Measurements from ENCODE around the gene MCOLN1.
"Not testable (repeated sequence)": the region's sequence is repeated elsewhere in the genome, so short reads cannot be mapped to it uniquely, and the experiment has no call there.

The MCOLN1 gene

DNA sequence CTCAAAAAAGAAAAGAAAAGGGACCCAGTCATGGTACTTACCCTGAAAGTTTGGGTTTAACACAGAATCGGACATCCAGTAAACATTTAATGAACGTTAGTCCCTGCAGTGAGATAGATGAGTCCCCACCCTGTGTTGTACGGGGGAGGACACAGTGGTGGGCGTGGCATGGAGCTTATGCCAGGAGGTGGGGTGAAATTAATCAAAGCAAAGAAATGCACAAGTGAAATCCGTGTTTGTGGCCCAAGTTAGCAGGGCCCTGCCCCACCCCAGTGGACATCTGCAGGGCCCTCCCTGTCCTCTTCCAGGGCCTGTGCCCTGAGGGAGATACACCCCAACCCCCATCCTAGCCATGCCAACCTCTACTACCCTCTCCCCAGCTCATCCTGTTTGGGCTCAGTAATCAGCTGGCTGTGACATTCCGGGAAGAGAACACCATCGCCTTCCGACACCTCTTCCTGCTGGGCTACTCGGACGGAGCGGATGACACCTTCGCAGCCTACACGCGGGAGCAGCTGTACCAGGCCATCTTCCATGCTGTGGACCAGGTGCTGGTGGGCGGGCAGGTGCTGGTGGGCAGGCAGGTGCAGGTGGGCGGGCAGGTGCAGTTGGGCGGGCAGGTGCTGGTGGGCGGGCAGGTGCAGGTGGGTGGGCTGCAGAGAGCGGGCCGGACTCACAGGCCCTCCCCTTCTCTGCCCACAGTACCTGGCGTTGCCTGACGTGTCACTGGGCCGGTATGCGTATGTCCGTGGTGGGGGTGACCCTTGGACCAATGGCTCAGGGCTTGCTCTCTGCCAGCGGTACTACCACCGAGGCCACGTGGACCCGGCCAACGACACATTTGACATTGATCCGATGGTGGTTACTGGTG lies 3.9 kb downstream of the MCOLN1 start:
- DNase-seq, result no peak

DNA sequence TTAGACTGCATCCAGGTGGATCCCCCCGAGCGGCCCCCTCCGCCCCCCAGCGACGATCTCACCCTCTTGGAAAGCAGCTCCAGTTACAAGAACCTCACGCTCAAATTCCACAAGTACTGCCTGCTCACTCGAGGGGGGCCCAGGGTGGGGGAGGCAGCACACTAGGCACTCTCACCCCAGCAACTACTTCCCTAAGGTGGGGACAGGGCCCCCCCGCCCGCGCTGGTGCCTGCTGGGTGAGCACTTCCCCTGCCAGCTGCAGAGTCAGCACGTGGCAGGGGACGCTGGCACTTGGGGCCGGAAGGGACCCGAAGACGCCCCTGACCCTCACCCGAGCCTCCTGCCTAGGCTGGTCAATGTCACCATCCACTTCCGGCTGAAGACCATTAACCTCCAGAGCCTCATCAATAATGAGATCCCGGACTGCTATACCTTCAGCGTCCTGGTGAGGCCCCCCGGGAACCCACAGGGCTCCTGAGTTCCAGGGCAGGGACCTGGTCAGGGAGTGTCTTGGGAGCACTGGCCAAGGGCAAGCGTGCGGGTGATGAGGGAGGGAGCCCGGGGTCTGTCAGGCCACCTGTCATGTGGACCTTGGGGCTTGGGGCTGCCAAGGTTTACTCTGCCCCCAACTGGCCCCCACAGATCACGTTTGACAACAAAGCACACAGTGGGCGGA lies 5.2 kb downstream of the MCOLN1 start:
- DNase-seq, result peak; percentile 47

DNA sequence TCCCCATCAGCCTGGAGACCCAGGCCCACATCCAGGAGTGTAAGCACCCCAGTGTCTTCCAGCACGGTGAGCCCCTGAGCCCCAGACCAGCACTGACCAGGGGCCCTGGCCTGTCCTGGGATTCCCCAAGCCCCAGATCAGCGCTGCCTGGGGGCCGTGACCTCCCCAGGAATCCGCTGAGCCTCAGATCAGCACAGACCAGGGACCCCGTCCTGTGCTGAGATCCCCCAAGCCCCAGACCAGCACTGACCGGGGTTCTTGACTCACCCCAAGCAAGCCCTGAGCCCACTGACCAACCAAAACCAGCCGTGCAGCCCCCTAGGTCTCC lies 5.7 kb downstream of the MCOLN1 start:
- DNase-seq, result no peak

DNA sequence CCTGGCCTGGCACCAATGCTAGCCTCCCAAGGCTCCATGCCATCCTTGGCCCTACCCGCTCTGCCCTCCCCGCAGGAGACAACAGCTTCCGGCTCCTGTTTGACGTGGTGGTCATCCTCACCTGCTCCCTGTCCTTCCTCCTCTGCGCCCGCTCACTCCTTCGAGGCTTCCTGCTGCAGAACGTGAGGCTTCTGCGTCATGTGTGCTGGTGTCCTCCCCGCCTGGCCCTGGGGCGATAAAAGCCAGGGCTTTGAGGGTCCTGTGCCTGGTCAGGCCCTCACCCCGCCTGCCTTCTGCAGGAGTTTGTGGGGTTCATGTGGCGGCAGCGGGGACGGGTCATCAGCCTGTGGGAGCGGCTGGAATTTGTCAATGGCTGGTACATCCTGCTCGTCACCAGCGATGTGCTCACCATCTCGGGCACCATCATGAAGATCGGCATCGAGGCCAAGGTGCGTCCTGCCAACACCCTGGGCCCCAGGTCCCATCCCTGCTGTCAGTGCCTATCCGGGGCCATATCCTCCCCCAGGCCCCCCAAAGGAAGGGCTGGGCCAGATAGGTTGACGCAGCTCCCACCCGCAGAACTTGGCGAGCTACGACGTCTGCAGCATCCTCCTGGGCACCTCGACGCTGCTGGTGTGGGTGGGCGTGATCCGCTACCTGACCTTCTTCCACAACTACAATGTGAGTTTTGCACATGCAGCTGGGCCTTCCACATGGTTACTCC lies 6.3 kb downstream of the MCOLN1 start:
- DNase-seq, result no peak

DNA sequence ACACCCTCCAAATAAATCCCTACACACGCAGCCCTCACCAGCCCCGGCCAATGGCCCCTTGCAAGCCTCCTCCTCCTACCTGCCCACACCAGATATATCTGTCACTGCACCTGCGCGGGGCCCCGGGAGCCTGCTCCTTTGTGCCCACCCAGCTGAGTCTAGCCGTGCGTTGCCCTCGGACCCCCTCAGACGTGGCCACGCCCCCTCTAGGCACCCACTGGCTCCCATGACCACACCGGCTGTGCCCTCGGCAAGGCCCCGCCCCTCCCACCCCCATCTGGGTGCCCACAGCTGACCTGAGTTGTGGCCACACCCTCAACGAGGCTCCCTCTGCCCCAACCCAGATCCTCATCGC lies 6.8 kb downstream of the MCOLN1 start:
- DNase-seq, result no peak

DNA sequence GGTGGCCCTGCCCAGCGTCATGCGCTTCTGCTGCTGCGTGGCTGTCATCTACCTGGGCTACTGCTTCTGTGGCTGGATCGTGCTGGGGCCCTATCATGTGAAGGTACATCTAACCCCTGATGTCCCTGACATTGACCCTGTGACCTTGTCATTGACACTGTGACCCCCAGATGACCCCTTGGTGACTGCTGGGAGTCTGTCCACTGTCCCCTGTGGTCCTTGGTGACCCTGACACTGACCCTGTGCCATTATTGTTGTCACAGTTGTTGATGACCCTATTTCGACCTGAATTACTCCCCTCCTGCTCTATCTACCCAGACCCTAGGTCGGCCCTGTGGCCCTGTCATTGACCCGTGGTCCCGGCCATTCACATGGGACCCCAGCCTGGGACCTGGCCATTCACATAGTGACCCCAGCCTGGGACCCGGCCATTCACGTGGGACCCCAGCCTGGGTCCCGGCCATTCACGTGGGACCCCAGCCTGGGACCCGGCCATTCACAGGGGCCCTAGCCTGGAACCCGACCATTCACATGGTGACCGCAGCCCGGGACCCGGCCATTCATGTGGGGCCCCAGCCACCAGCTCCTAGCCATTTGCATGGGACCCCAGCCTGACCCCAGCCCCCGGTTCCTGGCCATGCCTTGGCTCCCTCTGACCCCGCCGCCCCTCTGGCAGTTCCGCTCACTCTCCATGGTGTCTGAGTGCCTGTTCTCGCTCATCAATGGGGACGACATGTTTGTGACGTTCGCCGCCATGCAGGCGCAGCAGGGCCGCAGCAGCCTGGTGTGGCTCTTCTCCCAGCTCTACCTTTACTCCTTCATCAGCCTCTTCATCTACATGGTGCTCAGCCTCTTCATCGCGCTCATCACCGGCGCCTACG lies 7.4 kb downstream of the MCOLN1 start:
- no peak for DNase-seq

DNA sequence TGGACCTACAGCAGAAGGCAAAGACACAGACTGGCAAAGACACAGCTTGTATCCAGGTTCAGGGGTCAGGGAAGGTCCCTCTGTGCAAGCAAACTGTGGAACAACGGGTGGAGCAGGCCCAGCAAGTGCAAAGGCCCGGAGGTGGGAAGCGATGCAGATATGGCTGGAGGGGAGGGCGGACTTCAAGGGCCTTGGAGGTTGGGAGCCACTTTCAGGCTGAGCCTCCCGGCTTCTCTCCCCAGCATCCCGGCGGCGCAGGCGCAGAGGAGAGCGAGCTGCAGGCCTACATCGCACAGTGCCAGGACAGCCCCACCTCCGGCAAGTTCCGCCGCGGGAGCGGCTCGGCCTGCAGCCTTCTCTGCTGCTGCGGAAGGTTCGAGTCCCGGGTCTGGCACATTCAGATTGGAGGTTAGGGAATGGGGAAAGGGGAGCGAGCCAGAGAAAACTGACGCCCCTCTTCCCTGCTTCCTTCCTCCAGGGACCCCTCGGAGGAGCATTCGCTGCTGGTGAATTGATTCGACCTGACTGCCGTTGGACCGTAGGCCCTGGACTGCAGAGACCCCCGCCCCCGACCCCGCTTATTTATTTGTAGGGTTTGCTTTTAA lies 11.0 kb downstream of the MCOLN1 start:
- DNase-seq, result no peak

DNA sequence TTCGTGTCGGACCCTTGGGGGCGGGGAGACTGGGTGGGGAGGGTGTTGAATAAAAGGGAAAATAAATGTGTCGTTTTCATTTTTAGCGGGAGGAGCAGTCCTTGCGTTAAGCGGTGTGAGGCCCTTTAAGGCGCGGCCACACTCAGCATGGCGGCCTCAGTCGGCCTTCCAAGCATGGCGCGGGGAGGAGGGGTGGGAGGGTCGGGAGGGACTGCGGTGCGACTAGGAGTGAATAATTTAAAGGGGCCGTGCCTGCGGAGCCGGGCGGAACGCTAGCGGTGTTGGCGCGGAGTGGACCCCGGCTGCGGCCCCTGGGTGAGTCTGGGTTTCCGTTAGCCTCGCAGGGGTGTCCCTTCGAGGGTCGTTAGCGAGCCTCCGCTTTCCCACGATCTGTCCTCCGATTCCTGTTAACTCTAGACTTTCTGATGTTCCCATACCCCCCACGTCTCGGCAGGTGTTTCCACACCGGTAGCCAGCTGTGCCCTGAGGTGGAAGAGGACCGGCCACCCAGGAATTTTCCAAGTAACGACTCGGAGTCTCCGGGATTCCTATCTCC lies 11.6 kb downstream of the MCOLN1 start:
- DNase-seq, result peak; percentile 82

DNA sequence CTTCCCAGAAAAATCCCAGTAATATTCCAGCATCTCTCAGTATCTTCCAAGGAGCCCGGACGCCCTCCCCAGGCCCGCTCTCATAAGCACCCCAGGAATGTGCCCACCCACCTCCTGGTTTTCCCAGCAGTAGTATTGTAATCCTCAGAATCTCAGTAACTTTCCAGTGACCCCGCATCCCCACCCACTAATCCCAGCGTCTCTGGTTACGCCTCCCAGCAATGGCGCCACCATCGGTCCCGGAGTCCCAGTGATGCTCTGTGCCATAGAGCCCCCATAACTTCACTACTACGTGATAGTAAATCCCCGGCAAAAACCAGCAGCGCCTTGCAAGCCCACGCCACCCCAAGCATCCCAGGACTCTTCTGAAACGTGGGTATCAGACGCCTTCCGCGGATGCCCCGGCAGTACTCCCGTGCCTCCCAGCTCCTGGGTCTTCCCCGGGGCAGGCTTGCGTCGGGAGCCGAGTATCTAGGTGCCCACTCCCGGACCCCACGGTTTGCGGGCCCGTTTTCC lies 12.2 kb downstream of the MCOLN1 start:
- DNase-seq, result no peak

DNA sequence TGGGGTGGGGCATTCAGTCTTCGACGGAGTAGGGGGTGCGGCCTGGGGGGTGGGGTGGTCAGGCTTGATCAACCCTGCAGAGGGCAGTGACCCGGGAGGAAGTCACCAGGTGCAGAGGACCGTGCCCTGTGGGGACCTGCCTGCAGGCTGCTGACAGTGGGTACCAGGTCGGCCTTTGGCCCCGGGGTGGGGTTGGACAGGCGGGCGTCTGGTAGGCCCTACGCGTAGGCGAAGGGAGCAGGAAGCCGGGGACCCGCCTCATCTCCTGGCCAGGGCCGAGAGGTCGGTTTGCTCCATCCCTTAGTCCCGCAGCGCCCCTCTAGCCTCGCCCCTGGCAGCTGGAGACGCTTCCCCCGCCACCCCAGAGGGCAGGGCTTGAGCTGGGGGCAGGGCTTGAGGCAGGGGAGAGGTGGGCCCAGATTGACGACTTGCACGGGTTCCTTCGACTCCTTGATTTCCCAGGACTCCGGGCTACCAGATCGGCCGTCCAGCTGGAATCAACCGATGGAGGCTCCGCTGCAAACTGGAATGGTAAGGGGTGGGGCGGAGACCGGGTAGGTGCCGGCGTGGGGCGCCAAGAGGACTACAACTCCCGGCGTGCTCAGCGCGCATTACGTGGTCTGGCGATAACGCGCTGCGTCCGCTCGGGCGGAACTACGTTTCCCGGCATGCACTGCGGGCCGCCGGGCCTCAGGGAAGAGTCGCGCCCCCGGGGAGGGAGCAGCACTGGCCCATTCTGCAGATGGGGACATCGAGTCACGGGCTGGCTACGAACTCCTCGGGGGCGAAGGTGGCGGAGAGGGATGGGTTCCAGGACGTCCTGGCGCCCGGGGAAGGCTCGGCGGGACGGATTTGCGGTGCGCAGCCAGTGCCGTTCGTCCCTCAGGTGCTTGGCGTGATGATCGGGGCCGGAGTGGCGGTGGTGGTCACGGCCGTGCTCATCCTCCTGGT lies 12.9 kb downstream of the MCOLN1 start, which contains the start of gene PNPLA6:
Gene PNPLA6, plus strand, starts transcription at position 671 of the 951 bp plus-strand sequence. Its CDS starts 72 bp downstream, at position 743.
- DNase-seq, result peak; percentile 88

DNA sequence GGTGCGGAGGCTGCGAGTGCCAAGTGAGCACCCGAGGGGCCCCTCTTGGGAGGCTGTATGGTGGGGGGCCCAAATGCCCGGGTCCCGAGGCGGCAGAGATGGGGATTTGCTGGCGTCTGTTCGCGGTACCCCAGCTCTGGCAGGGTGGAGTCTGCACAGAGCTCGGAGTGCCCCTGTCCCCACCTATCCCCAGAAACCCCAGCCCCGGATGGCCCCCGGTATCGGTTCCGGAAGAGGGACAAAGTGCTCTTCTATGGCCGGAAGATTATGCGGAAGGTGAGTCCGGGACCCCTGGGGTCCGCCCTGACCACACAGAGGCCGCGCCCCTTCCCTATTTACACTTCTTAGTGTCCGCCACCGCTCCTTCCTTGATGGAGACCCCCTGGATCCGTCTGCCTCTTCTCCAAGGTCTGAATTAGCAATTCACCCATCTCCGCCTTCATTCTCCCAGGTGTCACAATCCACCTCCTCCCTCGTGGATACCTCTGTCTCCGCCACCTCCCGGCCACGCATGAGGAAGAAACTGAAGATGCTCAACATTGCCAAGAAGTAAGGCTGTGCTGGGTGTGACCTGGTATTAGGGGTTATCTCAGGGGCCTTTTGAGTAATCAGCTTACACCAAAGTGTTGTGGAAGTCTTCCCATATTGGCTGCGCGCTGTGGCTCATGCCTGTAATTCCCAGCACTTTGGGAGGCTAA lies 13.7 kb downstream of the MCOLN1 start:
- no peak for DNase-seq

DNA sequence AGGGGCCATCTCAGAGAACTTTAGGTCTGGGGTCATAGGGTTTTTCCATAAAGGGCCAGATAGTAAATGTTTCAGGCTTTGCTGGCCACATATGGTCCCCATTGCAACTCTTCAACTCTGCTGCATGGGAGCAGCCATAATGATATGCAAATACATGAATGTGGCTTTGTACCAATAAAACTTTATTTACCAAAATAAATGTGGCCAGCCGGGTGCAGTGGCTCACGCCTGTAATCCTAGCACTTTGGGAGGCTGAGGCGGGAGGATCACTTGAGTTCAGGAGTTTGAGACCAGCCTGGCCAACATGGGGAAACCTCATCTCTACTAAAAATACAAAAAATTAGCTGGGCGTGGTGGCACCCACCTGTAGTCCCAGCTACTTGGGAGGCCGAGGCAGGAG lies 16.6 kb downstream of the MCOLN1 start:
- not testable (repeated sequence) for DNase-seq

DNA sequence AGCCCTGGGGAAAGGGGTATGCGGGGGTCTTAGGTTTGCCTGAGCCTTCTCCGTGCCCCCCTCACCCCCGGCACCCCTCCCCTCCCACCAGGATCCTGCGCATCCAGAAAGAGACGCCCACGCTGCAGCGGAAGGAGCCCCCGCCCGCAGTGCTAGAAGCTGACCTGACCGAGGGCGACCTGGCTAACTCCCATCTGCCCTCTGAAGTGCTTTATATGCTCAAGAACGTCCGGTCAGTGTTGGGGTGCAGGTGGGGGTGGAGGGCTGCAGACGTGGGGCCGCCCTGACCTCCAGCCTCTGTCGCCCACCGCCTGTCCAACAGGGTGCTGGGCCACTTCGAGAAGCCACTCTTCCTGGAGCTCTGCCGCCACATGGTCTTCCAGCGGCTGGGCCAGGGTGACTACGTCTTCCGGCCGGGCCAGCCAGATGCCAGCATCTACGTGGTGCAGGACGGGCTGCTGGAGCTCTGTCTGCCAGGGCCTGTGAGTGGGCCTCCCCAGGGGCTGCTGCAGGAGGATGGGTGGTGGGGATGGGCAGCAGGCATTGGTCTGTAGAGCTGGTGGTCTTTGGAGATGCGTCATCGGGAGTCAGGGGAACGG lies 17.5 kb downstream of the MCOLN1 start:
- no peak for DNase-seq

DNA sequence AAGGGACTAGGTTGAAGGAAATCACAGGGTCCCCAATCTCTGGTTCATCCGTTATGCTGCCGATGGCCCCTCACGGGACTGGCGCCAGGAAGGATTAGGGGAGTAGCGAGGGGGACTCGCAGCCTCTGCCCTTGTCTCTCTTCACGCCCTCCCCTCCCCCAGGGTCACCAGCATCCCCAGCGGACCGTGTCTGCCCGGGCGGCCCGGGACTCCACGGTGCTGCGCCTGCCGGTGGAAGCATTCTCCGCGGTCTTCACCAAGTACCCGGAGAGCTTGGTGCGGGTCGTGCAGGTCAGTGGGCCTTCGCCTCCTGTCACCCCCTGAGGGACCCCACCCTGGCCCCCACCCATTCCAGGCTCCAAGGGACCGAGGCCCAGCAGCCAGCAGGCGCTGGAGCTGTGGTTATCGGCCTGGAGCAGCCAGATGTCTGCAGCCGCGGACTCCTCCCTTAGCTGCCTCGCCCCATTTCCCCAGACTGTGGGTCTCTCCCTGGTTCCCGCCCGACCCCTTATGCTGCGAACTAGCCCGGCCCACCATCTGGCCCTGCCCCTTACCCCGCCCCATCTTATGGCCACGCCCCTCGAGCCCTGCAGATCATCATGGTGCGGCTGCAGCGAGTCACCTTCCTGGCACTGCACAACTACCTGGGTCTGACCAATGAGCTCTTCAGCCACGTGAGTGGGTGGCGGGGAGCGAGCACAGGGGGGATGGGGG lies 18.5 kb downstream of the MCOLN1 start:
- DNase-seq, result no peak

DNA sequence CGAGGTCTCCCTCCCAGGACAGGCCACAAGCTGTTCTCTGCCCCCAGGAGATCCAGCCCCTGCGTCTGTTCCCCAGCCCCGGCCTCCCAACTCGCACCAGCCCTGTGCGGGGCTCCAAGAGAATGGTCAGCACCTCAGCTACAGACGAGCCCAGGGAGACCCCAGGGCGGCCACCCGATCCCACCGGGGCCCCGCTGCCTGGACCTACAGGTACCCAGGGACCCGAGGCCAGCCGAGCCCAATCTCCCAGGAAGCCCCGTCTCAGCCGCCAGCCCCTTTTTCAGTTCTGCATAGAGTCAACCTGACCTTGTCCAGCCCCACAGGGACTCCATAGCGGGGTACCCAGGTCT lies 19.0 kb downstream of the MCOLN1 start:
- DNase-seq, result no peak

DNA sequence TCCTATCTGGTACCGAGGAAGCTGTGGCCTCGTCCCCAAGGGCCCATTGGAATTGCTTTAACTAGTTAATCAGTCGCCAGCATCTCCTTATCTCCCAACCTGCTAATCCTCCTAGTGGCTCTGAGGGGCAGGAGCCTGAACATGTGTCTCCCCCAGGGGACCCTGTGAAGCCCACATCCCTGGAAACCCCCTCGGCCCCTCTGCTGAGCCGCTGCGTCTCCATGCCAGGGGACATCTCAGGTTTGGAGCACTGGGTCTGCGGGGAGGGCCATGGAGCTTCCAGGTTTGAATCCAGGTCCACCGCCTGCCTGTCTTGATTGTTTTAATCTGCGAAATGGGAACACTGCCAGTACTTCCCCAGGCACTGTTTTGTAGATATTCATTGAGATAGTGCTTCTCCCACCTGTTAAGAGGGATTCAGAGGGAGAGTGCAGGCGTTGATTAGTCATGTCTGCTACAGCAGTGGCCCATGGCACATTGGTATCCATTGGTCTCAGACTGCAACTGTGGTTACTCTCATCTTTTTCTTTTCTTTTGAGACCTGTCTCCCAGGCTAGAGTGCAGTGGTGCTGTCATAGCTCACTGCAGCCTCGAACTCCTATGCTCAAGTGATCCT lies 19.5 kb downstream of the MCOLN1 start:
- no peak for DNase-seq

DNA sequence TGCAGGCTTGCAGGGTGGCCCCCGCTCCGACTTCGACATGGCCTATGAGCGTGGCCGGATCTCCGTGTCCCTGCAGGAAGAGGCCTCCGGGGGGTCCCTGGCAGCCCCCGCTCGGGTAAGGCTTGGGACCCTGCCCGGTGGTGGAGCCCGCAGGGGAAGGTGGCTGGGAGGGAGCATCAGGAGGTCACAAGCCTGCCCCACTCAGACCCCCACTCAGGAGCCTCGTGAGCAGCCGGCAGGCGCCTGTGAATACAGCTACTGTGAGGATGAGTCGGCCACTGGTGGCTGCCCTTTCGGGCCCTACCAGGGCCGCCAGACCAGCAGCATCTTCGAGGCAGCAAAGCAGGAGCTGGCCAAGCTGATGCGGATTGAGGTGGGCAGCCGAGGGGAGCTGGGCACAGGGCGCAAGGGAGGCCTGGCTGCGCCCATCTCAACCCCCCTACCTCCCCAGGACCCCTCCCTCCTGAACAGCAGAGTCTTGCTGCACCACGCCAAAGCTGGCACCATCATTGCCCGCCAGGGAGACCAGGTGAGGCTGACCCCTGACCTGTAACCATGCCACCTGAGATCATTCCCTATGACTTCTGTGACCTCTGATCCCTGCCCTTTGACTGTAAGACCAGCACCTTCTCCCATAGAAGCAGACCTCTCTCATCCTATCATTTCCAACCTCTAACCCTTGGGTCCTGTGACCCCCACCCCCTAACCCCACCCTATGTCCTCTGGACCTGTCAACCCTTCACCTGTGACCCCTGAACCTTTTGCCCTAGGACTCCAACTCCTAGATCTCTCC lies 20.3 kb downstream of the MCOLN1 start:
- no peak for DNase-seq

DNA sequence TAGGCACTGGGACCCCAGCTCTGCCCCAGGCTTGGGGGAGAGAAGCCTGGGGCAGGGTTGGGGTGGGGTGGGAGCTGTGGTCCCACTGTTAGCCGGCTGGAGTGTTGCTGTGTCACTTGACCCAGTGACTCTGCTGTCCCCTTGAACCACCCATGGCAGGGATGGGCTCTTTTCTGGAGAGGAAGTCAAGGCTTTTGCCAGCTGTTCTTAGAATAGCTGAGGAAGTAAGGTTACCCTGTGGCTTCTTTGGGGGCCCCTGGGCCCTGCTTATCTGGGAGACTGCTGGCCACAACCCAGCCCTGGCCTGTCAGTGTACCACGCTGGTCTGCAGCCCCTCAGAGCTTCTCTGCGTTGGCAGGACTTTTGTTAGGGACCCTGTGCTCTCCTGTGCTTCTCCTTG lies 22.2 kb downstream of the MCOLN1 start:
- DNase-seq, result peak; percentile 64

Data from CD4-positive, alpha-beta T cell treated with Interleukin-15 for 1 hour (primary cell).